Neutrophil (primary cell): ENCODE data around the gene SLC9B1.
"Not testable (repeated sequence)": the region's sequence is repeated elsewhere in the genome, so short reads cannot be mapped to it uniquely, and the experiment has no call there.

ENCODE experiments used
- H3K27ac ChIP-seq: fragments of 200-600 bp; sonication (generic); 2 replicates; pipeline ENCODE4 v1.5.1; 2016; ENCODE audit warnings: mild to moderate bottlenecking, moderate library complexity
- H3K27me3 ChIP-seq: fragments of 200-600 bp; sonication (generic); 2 replicates; pipeline ENCODE4 v1.6.0; 2016; ENCODE audit warnings: mild to moderate bottlenecking
- H3K36me3 ChIP-seq: fragments of 200-600 bp; sonication (generic); 2 replicates; pipeline ENCODE4 v1.5.1; 2017
- H3K4me1 ChIP-seq, 2 experiments: fragments of 200-600 bp in 1 of 2; sonication (generic) in 1 of 2; 1 replicate in 1 of 2; 2 replicates in 1 of 2; pipeline versions ENCODE4 v1.5.1 to v1.6.1; 2013 to 2016; ENCODE audit warnings: low read depth in 1 of 2, low read length in 1 of 2, mild to moderate bottlenecking in 1 of 2, moderate library complexity in 1 of 2; ENCODE audit not compliant: control insufficient read depth in 1 of 2, insufficient read depth in 1 of 2
- H3K4me3 ChIP-seq, 2 experiments: fragments of 200-600 bp in 1 of 2; sonication (generic) in 1 of 2; 1 replicate in 1 of 2; 2 replicates in 1 of 2; pipeline ENCODE4 v1.5.1; 2013 to 2016; ENCODE audit warnings: low read depth in 1 of 2, low read length in 1 of 2, mild to moderate bottlenecking in 1 of 2, moderate library complexity in 1 of 2
- H3K9me3 ChIP-seq: fragments of 200-600 bp; sonication (generic); 2 replicates; pipeline ENCODE4 v1.5.1; 2016
- TF ChIP-seq, protein P1 (sequence below): fragments of 200-600 bp; sonication (generic); IDR thresholded peaks from 2 replicates; pipeline ENCODE4 v1.5.1; 2016; ENCODE audit warnings: antibody characterized with exemption

Gene SLC9B1

GRCh38 chr4:102959496-102959895, 60.0 kb downstream of the SLC9B1 start:
- no peaks in the 10 kb centered on the region for H3K36me3 ChIP-seq
- no peaks in the 10 kb centered on the region for H3K9me3 ChIP-seq
- H3K4me1 ChIP-seq = no peaks in the 10 kb centered on the region
- H3K27me3 ChIP-seq = no peaks in the 10 kb centered on the region
- no peak overlapping the region for H3K27ac ChIP-seq
- TF ChIP-seq, protein P1, sequence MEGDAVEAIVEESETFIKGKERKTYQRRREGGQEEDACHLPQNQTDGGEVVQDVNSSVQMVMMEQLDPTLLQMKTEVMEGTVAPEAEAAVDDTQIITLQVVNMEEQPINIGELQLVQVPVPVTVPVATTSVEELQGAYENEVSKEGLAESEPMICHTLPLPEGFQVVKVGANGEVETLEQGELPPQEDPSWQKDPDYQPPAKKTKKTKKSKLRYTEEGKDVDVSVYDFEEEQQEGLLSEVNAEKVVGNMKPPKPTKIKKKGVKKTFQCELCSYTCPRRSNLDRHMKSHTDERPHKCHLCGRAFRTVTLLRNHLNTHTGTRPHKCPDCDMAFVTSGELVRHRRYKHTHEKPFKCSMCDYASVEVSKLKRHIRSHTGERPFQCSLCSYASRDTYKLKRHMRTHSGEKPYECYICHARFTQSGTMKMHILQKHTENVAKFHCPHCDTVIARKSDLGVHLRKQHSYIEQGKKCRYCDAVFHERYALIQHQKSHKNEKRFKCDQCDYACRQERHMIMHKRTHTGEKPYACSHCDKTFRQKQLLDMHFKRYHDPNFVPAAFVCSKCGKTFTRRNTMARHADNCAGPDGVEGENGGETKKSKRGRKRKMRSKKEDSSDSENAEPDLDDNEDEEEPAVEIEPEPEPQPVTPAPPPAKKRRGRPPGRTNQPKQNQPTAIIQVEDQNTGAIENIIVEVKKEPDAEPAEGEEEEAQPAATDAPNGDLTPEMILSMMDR = no peak
- H3K4me3 ChIP-seq = no peak overlapping the region

- Histone ChIP-seq H3K27ac (no peak overlapping the region), H3K9me3 (no peaks in the 10 kb centered on the region), H3K36me3 (no peaks in the 10 kb centered on the region), H3K27me3 (no peaks in the 10 kb centered on the region), H3K4me3 (no peak overlapping the region), H3K4me1 (no peaks in the 10 kb centered on the region)
- TF ChIP-seq, protein P1 = no peak
Measured at GRCh38 chr4:102945066-102945465, 74.4 kb downstream of the SLC9B1 start.

GRCh38 chr4:102938063-102938462, 81.4 kb downstream of the SLC9B1 start:
- not testable (repeated sequence) for H3K36me3 ChIP-seq, H3K27me3 ChIP-seq, H3K4me3 ChIP-seq, H3K4me1 ChIP-seq, H3K9me3 ChIP-seq, H3K27ac ChIP-seq

- no peaks in the 10 kb centered on the region for H3K36me3 ChIP-seq
- H3K9me3 ChIP-seq = no peaks in the 10 kb centered on the region
- TF ChIP-seq, protein P1 = no peak
- no peaks in the 10 kb centered on the region for H3K27me3 ChIP-seq
- H3K27ac ChIP-seq = no peak overlapping the region
- no peak overlapping the region for H3K4me3 ChIP-seq
- no peaks in the 10 kb centered on the region for H3K4me1 ChIP-seq
Measured at GRCh38 chr4:102935716-102936115, 83.8 kb downstream of the SLC9B1 start.

GRCh38 chr4:102919697-102920096, 99.8 kb downstream of the SLC9B1 start:
- H3K27ac ChIP-seq, H3K27me3 ChIP-seq, H3K4me3 ChIP-seq, H3K36me3 ChIP-seq, H3K4me1 ChIP-seq, H3K9me3 ChIP-seq: not testable (repeated sequence)

GRCh38 chr4:102918859-102919258, 100.6 kb downstream of the SLC9B1 start:
- no peaks in the 10 kb centered on the region for H3K9me3 ChIP-seq
- H3K4me3 ChIP-seq = no peak overlapping the region
- H3K4me1 ChIP-seq = no peaks in the 10 kb centered on the region
- no peaks in the 10 kb centered on the region for H3K27me3 ChIP-seq
- TF ChIP-seq, protein P1 = no peak
- H3K36me3 ChIP-seq = no peaks in the 10 kb centered on the region
- H3K27ac ChIP-seq = no peak overlapping the region

GRCh38 chr4:102901804-102902203, 117.7 kb downstream of the SLC9B1 start:
- no peak overlapping the region for H3K27ac ChIP-seq
- H3K27me3 ChIP-seq = no peaks in the 10 kb centered on the region
- TF ChIP-seq, protein P1 = no peak
- no peak overlapping the region for H3K4me3 ChIP-seq
- H3K9me3 ChIP-seq = no peaks in the 10 kb centered on the region
- H3K4me1 ChIP-seq = no peaks in the 10 kb centered on the region
- no peaks in the 10 kb centered on the region for H3K36me3 ChIP-seq

GRCh38 chr4:102897610-102898009, 121.9 kb downstream of the SLC9B1 start:
- not testable (repeated sequence) for H3K36me3 ChIP-seq, H3K4me3 ChIP-seq, H3K27ac ChIP-seq, H3K27me3 ChIP-seq, H3K9me3 ChIP-seq, H3K4me1 ChIP-seq

GRCh38 chr4:102896547-102896946, 123.0 kb downstream of the SLC9B1 start:
- not testable (repeated sequence) for H3K4me3 ChIP-seq, H3K9me3 ChIP-seq, H3K4me1 ChIP-seq, H3K27me3 ChIP-seq, H3K36me3 ChIP-seq, H3K27ac ChIP-seq

DNA sequence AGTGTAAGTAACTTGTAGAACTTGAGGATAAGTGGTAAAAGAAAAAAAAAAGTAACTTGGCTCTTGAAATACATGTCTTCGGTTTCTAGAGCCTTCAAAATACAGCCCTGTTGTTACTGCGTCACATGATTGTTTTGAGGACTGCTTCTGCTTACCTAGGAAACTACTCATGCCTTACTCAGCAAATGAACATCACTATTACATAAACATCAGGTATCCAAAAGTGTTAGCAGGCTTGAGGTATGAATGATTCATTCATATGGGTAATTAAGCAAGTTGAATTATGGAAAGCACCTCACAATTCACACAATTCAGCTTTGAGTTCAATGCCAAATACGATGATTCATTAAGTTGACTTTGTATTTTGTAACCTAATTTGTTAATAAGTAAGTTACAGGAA, 129.6 kb downstream of the SLC9B1 start:
- H3K4me1 ChIP-seq, H3K27me3 ChIP-seq, H3K36me3 ChIP-seq, H3K9me3 ChIP-seq, H3K4me3 ChIP-seq, H3K27ac ChIP-seq: not testable (repeated sequence)
